Measurements from ENCODE around the gene CCDC18.
"Not testable (repeated sequence)": the region's sequence is repeated elsewhere in the genome, so short reads cannot be mapped to it uniquely, and the experiment has no call there.

CCDC18 gene

GRCh38 chr1:93178418-93178817 is 2.1 kb upstream of the CCDC18 start:
- DNase-seq, result no peak

- peak; percentile 93 for DNase-seq
Observed at GRCh38 chr1:93179886-93180722, 420 bp upstream of the CCDC18 start, which contains the start of gene TMED5. TSS of gene TMED5 (minus strand) at chr1:93180413. CDS start at chr1:93180242, 171 bp downstream.

- no peak for DNase-seq
Observed at GRCh38 chr1:93186667-93187066, 6.1 kb downstream of the CCDC18 start.

- DNase-seq, result no peak
Observed at GRCh38 chr1:93190432-93190831, 9.9 kb downstream of the CCDC18 start.

- no peak for DNase-seq
Observed at GRCh38 chr1:93194231-93194990, 13.9 kb downstream of the CCDC18 start.

GRCh38 chr1:93196591-93196990 is 16.1 kb downstream of the CCDC18 start:
- no peak for DNase-seq

- no peak for DNase-seq
Observed at GRCh38 chr1:93199150-93199549, 18.6 kb downstream of the CCDC18 start.

GRCh38 chr1:93200086-93200620 is 19.6 kb downstream of the CCDC18 start:
- no peak for DNase-seq

- DNase-seq, result no peak
Observed at GRCh38 chr1:93200714-93201113, 20.2 kb downstream of the CCDC18 start.

GRCh38 chr1:93205892-93206566 is 25.5 kb downstream of the CCDC18 start:
- DNase-seq, result no peak

GRCh38 chr1:93206567-93206954 is 26.0 kb downstream of the CCDC18 start:
- DNase-seq, result no peak

GRCh38 chr1:93207211-93207610 is 26.7 kb downstream of the CCDC18 start:
- no peak for DNase-seq

- no peak for DNase-seq
Observed at GRCh38 chr1:93215322-93215721, 34.8 kb downstream of the CCDC18 start.

- peak; percentile 4 for DNase-seq
Observed at GRCh38 chr1:93219443-93219842, 38.9 kb downstream of the CCDC18 start.

GRCh38 chr1:93220716-93221115 is 40.2 kb downstream of the CCDC18 start:
- not testable (repeated sequence) for DNase-seq

GRCh38 chr1:93221913-93222312 is 41.4 kb downstream of the CCDC18 start:
- no peak for DNase-seq

- DNase-seq, result no peak
Observed at GRCh38 chr1:93223023-93223675, 42.6 kb downstream of the CCDC18 start.

GRCh38 chr1:93235261-93235660 is 54.7 kb downstream of the CCDC18 start:
- no peak for DNase-seq

GRCh38 chr1:93237021-93237420 is 56.5 kb downstream of the CCDC18 start:
- no peak for DNase-seq

- no peak for DNase-seq
Observed at GRCh38 chr1:93238425-93238824, 57.9 kb downstream of the CCDC18 start.

GRCh38 chr1:93239863-93240262 is 59.3 kb downstream of the CCDC18 start:
- no peak for DNase-seq

- not testable (repeated sequence) for DNase-seq
Observed at GRCh38 chr1:93243233-93243632, 62.7 kb downstream of the CCDC18 start.
